A549 (cell line): ENCODE data around the gene ADAR. TPM values are rescaled to one million over a fixed set of nuclear protein-coding genes. Genes with fewer than 3 reads are reported as not detected.

Experiments
- ATAC-seq, 2 experiments: fragments of 200-7000 bp in 1 of 2; fragments of >200 bp in 1 of 2; cut with Nextera tagmentation in 1 of 2; cut with Tn5 transposase in 1 of 2; 3 replicates each; pipeline versions ENCODE4 v1.8.0 to v1.9.1; 2018 to 2020; ENCODE audit warnings: mild to moderate bottlenecking in 1 of 2, moderate library complexity in 1 of 2
- CTCF ChIA-PET: fragments of 300-600 bp; sonication (Branson Sonifier 250); formaldehyde crosslinking; extraction: SDS; loops from one replicate; lab custom pipeline; 2021; ENCODE audit warnings: antibody characterized with exemption, inconsistent platforms; lab: Yijun Ruan, JAX
- POLR2A ChIA-PET: fragments of 350-600 bp; formaldehyde crosslinking; extraction: SDS; loops from one replicate; lab custom pipeline; 2021; ENCODE audit warnings: antibody characterized with exemption, inconsistent platforms; lab: Yijun Ruan, JAX
- DNase-seq, 2 experiments: peaks; one replicate each; pipeline versions ENCODE4 v3.0.0 to v3.0.0-alpha.2; 2011 to 2016; ENCODE audit warnings: low read depth in 1 of 2, low spot score in 1 of 2
- FAIRE-seq: peaks from 2 replicates; lab custom pipeline; 2011; peaks lifted over from hg19 to GRCh38; lab: Jason Lieb, UNC
- H3K27ac ChIP-seq, 2 experiments: fragments of >200 bp; sonication (Bioruptor Twin); formaldehyde crosslinking; 3 replicates each; pipeline ENCODE4 v1.5.1; 2016 to 2017
- H3K4me1 ChIP-seq: fragments of >200 bp; sonication (Bioruptor Twin); formaldehyde crosslinking; 3 replicates; pipeline ENCODE4 v1.6.1; 2016
- H3K4me2 ChIP-seq: fragments of >200 bp; sonication (Bioruptor Twin); formaldehyde crosslinking; 3 replicates; pipeline ENCODE4 v1.6.1; 2016
- H3K4me3 ChIP-seq: fragments of >200 bp; sonication (Bioruptor Twin); formaldehyde crosslinking; 3 replicates; pipeline ENCODE4 v1.5.1; 2016
- H3K9me3 ChIP-seq: fragments of >200 bp; sonication (Bioruptor Twin); formaldehyde crosslinking; 3 replicates; pipeline ENCODE4 v1.6.1; 2016
- BCL3 ChIP-seq: fragments of >200 bp; sonication (Bioruptor Twin); formaldehyde crosslinking; IDR thresholded peaks from 3 replicates; pipeline ENCODE4 v1.6.1; 2016
- BHLHE40 ChIP-seq: IDR thresholded peaks from 2 replicates; pipeline ENCODE4 v1.6.1; 2012; ENCODE audit warnings: low read depth, low read length, inconsistent platforms
- CBX8 ChIP-seq: fragments of 200-600 bp; sonication (generic); IDR thresholded peaks from 2 replicates; pipeline ENCODE4 v1.6.1; 2016
- CHD4 ChIP-seq: fragments of 200-600 bp; sonication (generic); IDR thresholded peaks from 2 replicates; pipeline ENCODE4 v1.6.1; 2016; ENCODE audit warnings: antibody characterized with exemption, mild to moderate bottlenecking, borderline replicate concordance
- E2F6 ChIP-seq: IDR thresholded peaks from 2 replicates; pipeline ENCODE4 v1.6.1; 2012; ENCODE audit warnings: low read depth, borderline replicate concordance
- EHF ChIP-seq: fragments of 250-450 bp; sonication (Bioruptor Pico); IDR thresholded peaks from 2 replicates; pipeline ENCODE4 v1.5.0; 2020; ENCODE audit warnings: mild to moderate bottlenecking
- EHMT2 ChIP-seq: fragments of 200-600 bp; sonication (generic); IDR thresholded peaks from 2 replicates; pipeline ENCODE4 v1.6.1; 2016; ENCODE audit warnings: antibody characterized with exemption, low read depth, mild to moderate bottlenecking, moderate library complexity
- EP300 ChIP-seq, 2 experiments: fragments of >200 bp; sonication (Bioruptor Twin); formaldehyde crosslinking; IDR thresholded peaks; 2 replicates in 1 of 2; 3 replicates in 1 of 2; pipeline ENCODE4 v1.6.1; 2016 to 2017
- FOSL2 ChIP-seq, 2 experiments: fragments of 450-650 bp in 1 of 2; fragments of >200 bp in 1 of 2; sonication (Bioruptor Twin) in 1 of 2; formaldehyde crosslinking; IDR thresholded peaks; 2 replicates each; pipeline versions ENCODE4 v1.5.0 to v1.6.1; 2016 to 2020; ENCODE audit warnings: mild to moderate bottlenecking in 1 of 2, moderate library complexity in 1 of 2
- HOXA7 ChIP-seq: fragments of 250-450 bp; sonication (Bioruptor Pico); IDR thresholded peaks from 2 replicates; pipeline ENCODE4 v1.5.0; 2020; ENCODE audit warnings: mild to moderate bottlenecking, moderate library complexity
- MYC ChIP-seq: IDR thresholded peaks from 2 replicates; pipeline ENCODE4 v1.6.1; 2012; ENCODE audit warnings: mild to moderate bottlenecking, inconsistent platforms, low read length, improper control_type of control experiment, borderline replicate concordance
- NPAS2 ChIP-seq: fragments of 250-450 bp; sonication (Bioruptor Pico); IDR thresholded peaks from 2 replicates; pipeline ENCODE4 v1.8.0; 2022; ENCODE audit warnings: mild to moderate bottlenecking, moderate library complexity, borderline replicate concordance
- PHF8 ChIP-seq: fragments of 200-600 bp; sonication (generic); IDR thresholded peaks from 2 replicates; pipeline ENCODE4 v1.6.1; 2016; ENCODE audit warnings: low read depth, mild to moderate bottlenecking, antibody characterized with exemption, moderate library complexity, borderline replicate concordance
- POLR2AphosphoS2 ChIP-seq: conservative IDR thresholded peaks from 2 replicates; pipeline ENCODE4 v1.6.1; 2012; ENCODE audit warnings: low read length, improper control_type of control experiment, inconsistent platforms
- RCOR1 ChIP-seq: fragments of 150-350 bp; IDR thresholded peaks from 2 replicates; pipeline ENCODE4 v1.6.1; 2014; ENCODE audit warnings: antibody characterized with exemption, low read length, low read depth
- RNF2 ChIP-seq: fragments of 200-600 bp; sonication (generic); IDR thresholded peaks from 2 replicates; pipeline ENCODE4 v1.6.1; 2016; ENCODE audit warnings: low read depth, mild to moderate bottlenecking, antibody characterized with exemption, moderate library complexity, borderline replicate concordance
- SMC3 ChIP-seq: fragments of >200 bp; sonication (Bioruptor Twin); formaldehyde crosslinking; IDR thresholded peaks from 3 replicates; pipeline ENCODE4 v1.6.1; 2018; ENCODE audit warnings: inconsistent platforms
- TFCP2L1 ChIP-seq: fragments of 250-450 bp; sonication (Bioruptor Pico); IDR thresholded peaks from 2 replicates; pipeline ENCODE4 v1.5.0; 2021; ENCODE audit warnings: mild to moderate bottlenecking
- TP53 ChIP-seq: fragments of 250-450 bp; sonication (Bioruptor Pico); IDR thresholded peaks from 2 replicates; pipeline ENCODE4 v1.5.0; 2021; ENCODE audit warnings: mild to moderate bottlenecking, moderate library complexity
- USF2 ChIP-seq: fragments of 450-650 bp; IDR thresholded peaks from 2 replicates; pipeline ENCODE4 v1.6.1; 2014; ENCODE audit warnings: antibody characterized with exemption
- ZFP36 ChIP-seq: fragments of 450-650 bp; IDR thresholded peaks from 2 replicates; pipeline ENCODE4 v1.6.1; 2014; ENCODE audit warnings: borderline replicate concordance; ENCODE audit not compliant: partially characterized antibody
- WGBS: methylation state at CpG from one replicate; pipeline ENCODE4 v1.1.6; 2017; ENCODE audit errors: missing lambda C conversion rate; 5-methylcytosine and 5-hydroxymethylcytosine counted together
- polyA plus RNA-seq, 4 experiments: library from polyadenylated mRNA; depleted of rRNA in 3 of 4; stranded (reverse); fragments of >200 nt; fragmentation: RNase III in 1 of 4; extraction: RNeasy Plus Mini Kit Qiagen cat#74134 plus additional on column Dnase treatment in 1 of 4; gene quantifications; 2 replicates in 3 of 4; 3 replicates in 1 of 4; pipeline ENCODE4 v1.2.3, GENCODE V29; 2011 to 2017

The ADAR gene
- polyA plus RNA-seq, 2 of the 4 experiments (the other 2 are of a cell fraction): 71.7 to 170 TPM

GRCh38 chr1:154557939-154558719 is 49.9 kb downstream of the ADAR start, which contains the start of gene UBE2Q1:
Gene UBE2Q1 (minus strand): TSS chr1:154558662. CDS start chr1:154558553, 109 bp downstream.
- Histone ChIP-seq H3K4me1 (peaks cover 16% of the 10 kb centered on the region), H3K4me2 (peak within 1 kb of the TSS; percentile 96), H3K9me3 (no peaks in the 10 kb centered on the region), H3K27ac (peak within 1 kb of the TSS; percentile 93 to 96), H3K4me3 (peak within 1 kb of the TSS; percentile 85)
- WGBS: 2% methylated on average over 9 of the region's 69 CpGs
- CTCF ChIA-PET: interaction anchor here (1.1 kb wide), 1 partner anchor 11 kb away, joined by 10 read pairs; no protein-coding TSS in a partner anchor
- FAIRE-seq (no peak), ATAC-seq (peak in 1 of 2 experiments; percentile 27; a peak in 3 of 6 replicates), DNase-seq (no peak)
- POLR2A ChIA-PET: no interaction called here
- TF ChIP-seq NPAS2 (CRISPR knock-in tag): no peak
- 0 out of 2 replicates have a peak, but pooled peaks have one; percentile 13 for TF ChIP-seq PHF8
- 0 out of 3 replicates have a peak, but pooled peaks have one; percentile 12 for TF ChIP-seq BCL3
- TF ChIP-seq BHLHE40: no peak
- TF ChIP-seq EP300 (IDR thresholded peaks at IDR 0.05): no peak
- TF ChIP-seq E2F6: no peak
- TF ChIP-seq FOSL2 (IDR thresholded peaks at IDR 0.05): no peak
- no peak for TF ChIP-seq FOSL2 (CRISPR knock-in tag; IDR thresholded peaks at IDR 0.05)
- no peak for TF ChIP-seq TP53 (CRISPR knock-in tag)
- TF ChIP-seq SMC3: no peak

GRCh38 chr1:154557248-154557938 is 50.6 kb downstream of the ADAR start:
- ATAC-seq (no peak), FAIRE-seq (no peak), DNase-seq (no peak)
- 17% methylated on average over 7 of the region's 7 CpGs for WGBS
- Histone ChIP-seq H3K27ac (peak overlapping the region; percentile 93 to 96), H3K4me1 (peaks cover 16% of the 10 kb centered on the region), H3K4me2 (peak overlapping the region; percentile 96), H3K4me3 (peak overlapping the region; percentile 85), H3K9me3 (no peaks in the 10 kb centered on the region)
- ChIA-PET CTCF (interaction anchor here (1.1 to 3.7 kb wide), 3 partner anchors 10 to 28 kb away, joined by 3 to 24 read pairs (median 10); no protein-coding TSS in a partner anchor), POLR2A (no interaction called here)
- TF ChIP-seq BCL3 (no peak), EHMT2 (no peak), RNF2 (no peak), HOXA7 (CRISPR knock-in tag) (no peak), CBX8 (no peak), POLR2AphosphoS2 (no peak), CHD4 (no peak), ZFP36 (no peak), RCOR1 (no peak), USF2 (no peak), NPAS2 (CRISPR knock-in tag) (no peak), TFCP2L1 (no peak), EHF (CRISPR knock-in tag) (no peak), MYC (no peak)
- TF ChIP-seq, all 56 proteins: peak for 0
